HG03442 (cell line): ENCODE measurements around the gene FRMD3.

ENCODE experiments used
- ATAC-seq: cut with Tn5 transposase; IDR thresholded peaks from one replicate; pipeline ENCODE4 v1.9.1; 2021; ENCODE audit warnings: mild to moderate bottlenecking, moderate library complexity; ENCODE audit not compliant: unreplicated experiment

The FRMD3 gene

DNA sequence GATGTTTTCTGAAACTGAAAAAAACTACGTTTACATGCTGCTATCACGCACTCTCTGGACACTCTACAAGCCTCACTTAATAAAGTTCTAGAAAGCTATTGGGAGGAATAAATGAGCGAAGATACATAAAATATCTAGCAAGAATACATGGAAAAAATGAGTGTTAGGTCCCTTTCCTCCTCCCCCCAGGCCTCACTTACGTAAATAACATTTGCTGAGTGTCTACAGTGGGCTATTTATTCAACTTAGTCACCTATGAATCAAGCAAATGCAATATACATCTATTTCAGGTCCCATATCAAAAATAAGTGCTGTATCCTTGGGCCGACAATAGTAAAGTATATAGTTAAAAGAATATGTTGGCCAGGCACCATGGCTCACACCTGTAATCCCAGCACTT lies 62.5 kb downstream of the FRMD3 start:
- ATAC-seq: no peak

DNA sequence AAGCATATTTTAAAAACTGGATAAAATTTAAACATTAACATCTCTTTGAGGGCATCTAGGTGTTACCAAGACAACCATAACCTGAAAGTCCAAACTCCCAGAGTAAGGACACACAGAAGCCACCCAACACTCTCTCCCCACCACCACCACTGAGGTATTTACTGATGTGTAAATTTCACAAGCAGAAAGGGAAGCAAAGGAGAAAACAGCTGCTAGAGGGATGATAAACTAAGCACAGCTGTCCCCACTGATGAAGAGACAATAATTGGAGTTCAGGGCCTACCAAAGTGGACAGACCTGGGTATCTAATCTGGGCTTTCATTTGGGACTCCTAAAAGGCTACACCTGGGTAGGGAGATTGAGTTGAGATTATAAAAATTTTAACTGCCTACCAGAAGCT lies 63.6 kb downstream of the FRMD3 start:
- no peak for ATAC-seq

DNA sequence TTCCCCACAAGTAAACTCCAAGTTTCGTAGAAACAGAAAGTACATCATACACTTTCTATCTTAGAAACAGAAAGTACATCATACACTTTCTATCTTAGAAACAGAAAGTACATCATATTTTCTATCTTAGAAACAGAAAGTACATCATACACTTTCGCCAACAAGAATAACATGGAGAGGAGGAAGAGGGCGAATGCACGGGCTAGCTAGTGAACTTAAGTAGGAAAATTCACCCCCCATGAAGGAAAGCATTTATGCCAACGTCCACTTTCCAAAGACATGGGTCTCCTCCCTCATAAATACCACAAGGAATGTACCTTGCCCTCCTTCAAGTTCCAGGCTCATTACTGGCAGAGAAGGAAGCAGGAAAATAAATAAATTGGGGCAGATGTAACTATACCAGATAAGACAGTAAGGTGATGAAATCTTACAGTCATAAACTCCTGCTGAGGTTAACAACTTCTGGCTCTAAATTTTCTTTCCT lies 64.7 kb downstream of the FRMD3 start:
- peak; percentile 96 for ATAC-seq

DNA sequence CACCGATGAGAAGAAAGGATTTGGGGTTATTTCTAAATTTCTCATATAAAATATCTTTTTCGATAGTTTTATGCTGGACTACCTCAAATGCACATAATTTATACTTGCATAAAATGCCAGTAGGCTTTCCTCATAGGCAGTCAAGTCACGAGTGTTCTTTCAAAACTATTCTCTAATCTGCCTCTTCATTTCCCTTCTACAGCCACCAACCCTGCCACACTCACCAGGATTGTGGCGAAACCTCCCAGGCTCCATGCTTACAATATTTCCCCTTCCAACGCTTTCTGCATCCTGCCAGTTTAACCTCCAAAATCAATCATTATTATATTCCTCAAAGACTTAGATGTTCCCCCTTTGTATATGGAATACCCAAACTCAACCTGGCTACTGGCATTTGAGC lies 65.4 kb downstream of the FRMD3 start:
- no peak for ATAC-seq

DNA sequence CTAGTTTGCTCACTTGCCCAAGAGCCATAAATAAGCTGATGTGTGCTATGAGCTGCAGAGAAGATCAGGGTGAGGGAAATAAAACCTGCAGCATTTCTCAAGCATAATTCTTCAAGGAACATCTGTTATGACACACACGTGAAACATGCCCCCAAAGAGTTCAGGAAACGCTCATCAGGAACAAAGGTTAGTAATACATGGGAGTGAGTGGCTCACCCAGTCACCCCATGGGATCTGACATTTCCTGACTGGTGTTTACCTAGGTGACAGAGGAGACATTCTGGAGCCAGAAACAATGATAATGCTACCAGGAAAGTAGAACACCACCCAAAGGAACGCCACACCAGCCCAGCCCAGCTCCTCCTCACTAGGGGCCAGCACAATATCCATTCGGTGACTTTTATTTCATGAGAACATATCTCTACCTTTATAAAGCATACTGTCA lies 66.0 kb downstream of the FRMD3 start:
- no peak for ATAC-seq

DNA sequence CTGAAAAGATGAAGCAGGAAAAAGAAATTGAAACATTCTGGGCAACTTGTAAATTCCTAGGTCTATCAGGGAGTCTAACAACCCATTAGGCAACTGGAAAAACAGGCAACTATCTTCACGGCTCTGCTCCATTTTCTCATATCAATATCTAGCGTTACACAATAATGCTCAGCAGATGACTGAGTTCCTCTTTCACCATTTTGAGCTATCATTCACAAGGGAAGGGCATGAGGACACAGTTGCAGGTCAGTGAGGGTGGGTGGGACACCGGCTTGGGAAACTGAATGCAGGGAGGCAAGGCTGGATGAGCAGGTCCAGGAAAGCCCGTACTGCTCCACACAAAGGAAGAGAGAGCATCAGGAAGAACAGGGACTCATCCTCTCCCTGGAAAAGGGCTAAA lies 67.0 kb downstream of the FRMD3 start:
- no peak for ATAC-seq

DNA sequence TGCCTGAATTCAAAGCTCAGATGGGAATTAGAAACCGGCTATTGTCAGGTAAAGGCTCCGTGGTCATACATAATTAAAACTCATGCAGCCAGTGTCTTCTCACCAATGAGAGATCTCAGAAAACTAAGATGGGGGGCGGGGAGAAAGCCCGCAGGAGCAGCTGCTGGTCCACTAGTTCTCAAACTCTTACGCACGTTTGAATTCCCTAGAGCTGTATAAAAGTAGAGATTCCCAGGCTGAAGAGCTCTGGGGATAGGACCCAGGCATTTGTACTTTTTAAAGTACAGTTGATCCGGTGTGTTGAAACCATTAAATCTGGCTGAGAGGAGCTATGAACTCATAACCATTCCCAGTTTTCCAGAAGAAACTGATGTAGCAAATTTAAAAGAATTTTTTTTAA lies 68.5 kb downstream of the FRMD3 start:
- no peak for ATAC-seq

DNA sequence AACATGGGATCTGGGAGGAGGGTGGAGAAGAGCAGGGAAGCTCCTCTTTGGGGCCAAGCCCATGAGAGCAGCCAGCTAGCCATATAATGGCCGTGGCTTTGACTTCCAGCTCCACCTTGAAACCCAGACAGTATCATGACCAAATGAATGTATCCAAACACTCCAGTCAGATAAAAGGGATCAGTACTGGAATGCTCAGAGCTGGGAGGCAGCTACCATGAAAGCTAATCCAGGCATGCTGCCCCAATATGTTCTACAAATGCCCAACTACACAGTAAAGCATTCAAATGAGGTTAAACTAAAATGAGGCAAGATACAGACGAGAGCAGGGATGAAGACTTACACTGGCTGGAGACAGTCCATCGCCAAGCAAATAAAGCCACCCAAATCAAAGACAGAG lies 69.4 kb downstream of the FRMD3 start:
- no peak for ATAC-seq

DNA sequence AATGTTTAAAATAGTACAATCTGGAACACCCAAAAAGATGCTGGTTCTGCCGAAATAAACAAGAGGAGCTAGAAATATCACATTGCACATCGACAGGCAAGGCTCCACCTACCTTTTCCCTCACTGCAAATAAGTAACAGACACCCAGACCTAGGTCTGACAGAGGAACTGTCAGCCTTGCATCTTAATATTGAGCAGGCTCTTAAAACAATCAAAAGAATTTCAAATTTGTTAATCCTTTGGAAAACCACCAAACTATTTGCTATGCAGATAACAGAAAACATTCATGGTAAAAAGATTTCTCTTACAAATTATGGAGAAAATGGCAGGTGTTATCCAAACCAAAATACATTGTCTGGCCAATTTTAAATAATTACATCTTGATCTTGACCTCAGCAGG lies 71.3 kb downstream of the FRMD3 start:
- ATAC-seq: no peak

DNA sequence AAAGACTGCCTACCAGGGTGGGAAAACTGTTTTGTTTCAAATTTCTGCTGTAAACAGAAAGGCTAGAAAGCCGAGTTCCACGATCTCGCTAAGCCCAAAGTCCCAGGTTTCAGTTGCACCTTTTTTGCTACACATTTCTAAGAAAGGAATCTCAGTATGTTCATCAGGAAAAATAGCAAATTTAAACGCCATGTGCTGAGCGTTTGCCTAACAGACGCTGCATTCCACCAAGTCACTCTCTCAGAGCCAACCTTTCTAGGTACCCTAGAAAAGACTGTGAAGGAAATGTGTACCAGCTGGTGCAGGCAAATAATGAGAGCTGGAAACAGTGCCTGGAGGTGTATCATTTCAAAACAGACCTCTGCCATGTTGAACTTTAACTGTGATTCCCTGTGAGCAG lies 71.8 kb downstream of the FRMD3 start:
- ATAC-seq: no peak

DNA sequence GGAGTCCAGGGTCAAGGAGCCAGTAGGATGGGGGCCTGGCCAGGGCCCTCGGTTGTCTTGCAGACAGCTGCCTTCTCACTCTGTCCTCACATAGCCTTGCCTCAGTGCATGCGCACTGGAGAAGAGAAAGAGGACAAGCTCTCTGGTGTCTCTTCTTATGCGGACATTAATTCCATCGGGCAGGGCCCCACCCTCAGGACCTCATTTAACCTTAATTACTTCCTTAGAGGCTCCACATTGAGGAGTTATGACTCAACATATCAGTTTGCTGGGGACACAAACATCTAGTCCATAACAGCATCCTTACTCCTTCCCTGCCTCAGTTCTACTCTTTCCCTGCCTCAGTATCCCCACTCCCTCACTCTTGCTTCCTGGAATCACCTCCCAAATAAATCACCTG lies 78.4 kb downstream of the FRMD3 start:
- no peak for ATAC-seq

DNA sequence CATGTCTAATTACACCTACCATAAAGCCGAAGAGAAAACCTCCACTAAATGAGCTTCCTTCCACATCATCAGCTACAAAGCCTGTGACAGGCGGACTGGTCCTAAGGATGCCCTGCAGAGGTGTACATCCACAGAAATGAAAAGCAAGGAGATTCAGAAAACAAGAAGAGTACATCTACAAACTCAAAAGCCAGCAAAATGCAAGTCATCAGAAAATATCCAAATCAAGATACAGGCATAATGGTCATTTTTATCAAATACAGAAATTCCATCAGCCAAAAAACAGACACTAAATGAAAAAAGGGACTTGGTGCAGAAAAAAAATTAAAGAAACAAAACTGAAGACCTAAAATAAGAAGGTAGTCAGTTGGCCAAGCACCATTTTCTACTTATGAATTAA lies 79.7 kb downstream of the FRMD3 start:
- ATAC-seq: no peak

DNA sequence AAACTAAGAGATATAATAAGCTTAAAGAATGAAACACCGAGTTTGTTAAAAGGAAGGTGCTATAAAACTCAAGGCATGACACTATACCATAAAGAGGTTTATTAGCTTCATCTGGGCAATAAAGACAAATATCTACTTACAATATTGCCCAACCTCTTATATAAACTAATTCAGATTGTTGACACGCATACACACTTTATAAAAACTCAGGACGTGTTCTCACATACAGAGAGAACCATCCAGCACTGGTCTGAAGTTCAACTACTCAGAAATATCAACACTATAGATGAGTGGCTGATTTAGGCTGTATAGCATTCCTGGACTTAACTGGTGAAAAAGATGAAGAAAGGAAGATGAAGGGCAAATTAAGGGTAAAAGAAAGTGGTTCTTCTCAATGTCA lies 81.2 kb downstream of the FRMD3 start:
- no peak for ATAC-seq

DNA sequence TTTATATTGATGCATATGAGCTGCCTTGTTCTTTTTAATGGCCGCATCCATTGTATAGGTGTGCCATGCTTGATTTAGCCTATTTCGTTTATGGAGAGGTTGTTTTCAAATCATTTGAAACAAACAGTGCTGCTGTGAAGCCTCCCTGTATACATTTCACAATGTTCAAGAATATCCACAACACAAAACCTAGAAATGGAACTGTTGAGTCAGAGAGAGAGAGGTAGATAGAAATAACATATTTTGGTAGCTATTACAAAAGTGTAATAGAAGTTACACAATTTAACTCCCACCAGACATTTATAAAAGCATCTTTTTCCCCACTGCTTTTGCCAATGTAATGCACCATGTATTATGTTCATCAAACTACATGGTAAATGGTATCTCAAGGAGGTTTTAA lies 82.0 kb downstream of the FRMD3 start:
- no peak for ATAC-seq

DNA sequence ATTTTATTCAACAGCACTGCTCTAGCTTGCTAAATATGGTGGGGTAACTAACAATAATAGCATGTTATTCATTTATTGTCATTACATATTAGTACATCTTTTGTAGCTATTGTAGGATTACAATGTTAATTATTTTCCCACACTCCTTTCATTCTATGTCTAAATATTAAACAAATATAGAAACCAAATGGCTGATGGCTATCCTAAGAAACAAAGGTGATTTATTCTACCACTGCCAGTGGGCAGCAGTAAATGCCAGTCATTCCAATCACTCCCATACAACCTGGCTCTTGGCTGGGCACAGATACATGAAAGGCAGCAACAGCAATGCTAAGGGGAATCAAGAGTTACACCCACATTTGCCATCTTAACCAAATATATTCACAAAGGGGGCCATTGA lies 84.1 kb downstream of the FRMD3 start:
- ATAC-seq: no peak

DNA sequence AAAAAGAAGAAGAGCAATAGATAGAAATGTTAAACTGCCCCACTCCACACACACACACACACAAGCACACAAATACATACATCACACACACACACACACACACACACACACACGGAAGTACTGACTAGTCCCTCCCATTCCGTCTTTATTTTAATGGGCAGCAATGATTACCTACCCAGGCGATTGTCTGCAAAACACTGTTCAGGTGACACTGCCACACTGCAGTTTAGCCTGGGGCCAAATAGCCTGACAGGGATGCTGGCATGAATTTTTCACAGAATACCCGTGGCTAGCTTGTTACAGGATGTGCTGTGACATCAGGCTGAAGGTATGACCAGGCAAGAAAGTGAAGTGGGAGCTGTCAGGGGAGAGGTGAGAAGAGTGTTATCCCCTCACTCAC lies 86.9 kb downstream of the FRMD3 start:
- ATAC-seq: no peak

DNA sequence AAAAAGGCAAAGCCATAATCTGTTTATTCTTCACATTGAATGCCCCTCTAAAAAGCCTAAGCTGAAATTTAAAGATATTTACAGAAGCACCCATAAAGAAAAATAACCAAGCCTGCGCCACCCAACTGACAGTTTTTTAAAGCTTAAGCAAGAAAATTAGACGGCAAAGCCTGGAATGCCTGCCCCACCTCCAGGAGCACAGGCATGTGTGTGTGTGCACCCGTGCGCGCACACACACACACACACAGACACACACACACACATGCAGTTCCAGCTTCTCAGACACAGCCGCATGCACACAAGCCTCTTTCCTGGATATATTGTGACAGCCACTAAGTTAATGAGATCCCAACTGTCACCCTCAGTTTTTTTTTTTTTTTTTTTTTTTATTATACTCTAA lies 88.2 kb downstream of the FRMD3 start:
- no peak for ATAC-seq

DNA sequence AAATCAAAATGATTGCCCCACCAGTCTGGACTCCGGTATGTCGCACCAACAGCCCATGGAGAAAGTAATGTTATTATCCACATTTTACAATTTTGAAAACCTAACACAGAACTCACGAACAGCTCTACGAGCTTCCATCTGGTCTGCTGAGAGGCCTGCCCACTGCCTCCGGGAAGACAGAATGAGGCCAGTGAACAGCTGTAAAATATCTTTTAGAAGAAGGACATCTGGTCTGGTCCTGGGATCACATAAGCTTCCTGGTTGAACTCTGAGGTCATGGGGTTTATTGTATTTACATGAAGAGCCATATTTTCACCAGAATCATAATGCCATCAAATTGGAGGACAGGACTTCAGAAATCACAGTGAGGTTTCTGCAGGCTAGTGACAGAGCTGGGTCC lies 89.0 kb downstream of the FRMD3 start:
- ATAC-seq: no peak

DNA sequence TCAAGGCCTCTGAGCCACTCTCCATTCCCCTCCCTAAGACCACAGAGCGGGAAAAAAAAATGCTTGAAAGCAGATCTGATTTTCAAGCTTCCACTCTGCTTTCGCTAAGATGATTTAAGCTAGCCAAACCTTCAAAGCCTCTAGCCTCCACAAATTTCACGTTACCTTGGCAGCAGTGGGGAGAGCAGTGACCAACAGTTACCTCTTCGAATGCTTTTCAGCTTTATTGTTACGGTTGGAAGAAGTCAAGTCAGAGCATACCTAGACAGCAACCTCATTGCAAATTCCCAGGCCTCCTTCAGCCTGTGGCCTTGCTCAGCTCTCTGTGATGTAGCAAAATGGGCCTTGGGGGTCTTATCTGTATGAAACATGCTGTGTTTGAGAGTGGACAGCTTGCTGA lies 89.6 kb downstream of the FRMD3 start:
- ATAC-seq: no peak

DNA sequence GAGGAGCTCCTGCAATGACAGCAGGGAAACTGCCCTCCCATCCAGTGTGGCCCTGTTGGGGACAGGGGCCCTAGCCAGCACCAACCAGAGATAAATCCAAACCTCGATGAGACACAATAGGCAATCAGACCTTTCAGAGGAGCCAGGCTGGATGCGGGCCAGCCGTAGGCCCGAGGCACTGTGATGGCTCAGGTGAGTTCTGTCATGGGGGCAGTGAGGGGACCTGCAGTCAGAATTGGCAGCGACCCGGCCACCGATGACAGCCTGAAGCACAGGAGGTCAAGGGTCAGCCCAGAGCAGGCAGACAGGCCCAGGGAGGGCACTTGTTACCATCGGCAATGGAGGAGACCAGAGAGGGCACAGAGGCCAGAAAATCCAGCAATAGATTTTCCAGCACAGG lies 90.8 kb downstream of the FRMD3 start:
- ATAC-seq: no peak

DNA sequence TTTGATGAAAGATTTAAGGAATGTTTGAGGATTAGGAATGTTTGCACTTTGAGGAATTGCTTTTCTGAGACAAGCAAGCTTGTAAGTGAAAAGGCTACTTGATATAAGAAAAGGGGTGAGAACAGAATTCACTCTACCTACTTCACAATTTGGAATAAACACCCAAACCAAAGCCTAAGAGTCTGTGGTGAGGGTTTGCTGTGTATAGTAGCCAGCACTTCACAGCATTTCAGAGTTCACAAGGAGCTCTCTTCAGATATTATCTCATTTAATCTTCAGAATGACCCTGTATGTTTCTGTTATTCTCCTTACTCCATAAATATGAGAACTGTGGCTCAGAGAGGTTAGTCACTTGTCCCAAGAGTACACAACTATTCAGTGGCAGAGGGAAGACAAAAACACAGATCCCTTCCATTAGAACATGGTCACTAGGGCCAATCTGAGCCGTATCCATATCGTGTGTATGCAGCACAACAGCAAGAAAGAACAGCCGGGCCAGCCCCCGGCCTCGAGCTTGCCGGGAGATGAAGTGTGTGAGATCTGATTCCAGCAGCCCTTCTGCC lies 92.4 kb downstream of the FRMD3 start:
- ATAC-seq: no peak

DNA sequence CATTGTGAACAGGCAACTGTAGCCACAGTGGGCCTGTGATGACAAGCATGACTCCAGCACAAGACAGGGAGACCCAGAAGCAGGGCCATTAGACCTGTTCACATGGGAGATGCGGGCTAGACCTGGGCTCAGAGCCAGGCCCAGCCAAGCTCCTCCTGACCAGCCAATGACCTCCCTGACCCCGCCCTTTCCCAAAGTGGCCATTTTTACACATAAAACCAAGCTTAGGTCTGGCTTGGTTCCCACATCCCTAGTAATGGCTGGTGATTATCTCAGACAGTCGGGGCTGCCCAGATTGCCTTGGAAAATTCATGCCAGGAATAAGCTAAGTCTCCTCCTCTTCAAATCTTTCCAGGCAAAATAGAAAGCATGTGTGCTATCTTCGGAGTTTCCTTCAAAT lies 94.1 kb downstream of the FRMD3 start:
- ATAC-seq: no peak

DNA sequence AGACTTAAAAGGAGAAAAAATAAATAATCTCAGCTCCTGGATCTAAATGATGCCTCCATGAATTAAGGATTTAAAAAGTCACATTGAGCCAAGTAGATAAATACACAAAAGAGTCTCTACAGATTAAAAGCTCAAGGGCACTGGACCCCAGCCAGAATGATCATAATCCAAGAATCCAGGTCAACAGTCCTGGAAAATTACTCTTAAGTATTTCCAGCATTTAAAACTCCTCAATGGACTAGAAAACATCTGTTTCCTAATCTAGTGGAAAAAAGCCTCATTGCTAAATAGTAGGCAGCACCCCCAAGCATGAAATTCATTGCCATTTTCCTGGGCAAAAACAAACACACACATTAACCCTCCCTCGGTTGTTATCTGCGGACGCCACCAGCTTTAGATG lies 96.8 kb downstream of the FRMD3 start:
- ATAC-seq: no peak

DNA sequence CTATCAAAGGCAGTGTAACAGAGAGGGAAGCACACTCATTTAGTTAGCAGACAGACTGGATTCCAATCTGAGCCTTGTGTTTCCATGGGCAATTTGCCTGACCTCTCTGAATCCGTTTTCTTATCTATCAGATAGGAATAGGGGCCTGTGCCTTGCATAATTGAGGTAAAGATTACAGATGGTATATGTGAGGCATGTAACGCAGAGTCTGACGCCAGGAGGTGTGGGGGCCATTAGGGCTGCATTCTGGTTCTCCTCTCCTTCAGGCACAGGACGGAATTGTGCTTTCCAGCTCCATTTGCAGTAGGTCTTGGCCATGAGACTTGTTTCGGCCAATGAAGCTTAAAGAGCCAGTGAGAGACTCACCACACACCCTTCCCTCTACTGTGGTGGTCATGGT lies 97.6 kb downstream of the FRMD3 start:
- no peak for ATAC-seq
